Measurements from ENCODE around the gene PRADC1. TPM values are rescaled to one million over a fixed set of nuclear protein-coding genes. Genes with fewer than 3 reads are reported as not detected.

The PRADC1 gene
- total and polyA plus RNA-seq, 9 of the 15 experiments (the other 6 are each of a cell fraction or from before 2014, with no cell fraction given) = 7.3 to 47.4 (median 34.2) TPM

GRCh38 chr2:73233932-73234832 lies 1.1 kb upstream of the PRADC1 start, which contains the start of gene CCT7 (continued):
- TF ChIP-seq ESRRA (IDR thresholded peaks at IDR 0.05; ENCODE audit: borderline replicate concordance, low read depth) (peak; percentile 45; the same call in 1 of the 2 replicates), NFRKB (IDR thresholded peaks at IDR 0.05; ENCODE audit: low read depth) (peak; percentile 84), ZNF224 (CRISPR knock-in tag; IDR thresholded peaks at IDR 0.05) (no peak), HOMEZ (CRISPR knock-in tag; IDR thresholded peaks at IDR 0.05) (no peak), EWSR1 (IDR thresholded peaks at IDR 0.05; ENCODE audit: borderline replicate concordance, low read depth, partially characterized antibody) (no peak), DDX20 (tag; IDR thresholded peaks at IDR 0.05; ENCODE audit: low read depth) (no peak), NCOA6 (IDR thresholded peaks at IDR 0.05) (no peak), FOXA1 (IDR thresholded peaks at IDR 0.05; ENCODE audit: borderline replicate concordance) (no peak), BRD4 (IDR thresholded peaks at IDR 0.05) (peak; percentile 91), RBM14 (IDR thresholded peaks at IDR 0.05; ENCODE audit: borderline replicate concordance, insufficient read depth, low read depth, low read length) (peak; percentile 83; the same call in 1 of the 2 replicates), SMARCE1 (IDR thresholded peaks at IDR 0.05) (no peak), BRF1 (IDR thresholded peaks at IDR 0.05; ENCODE audit: borderline replicate concordance, extremely low read depth, insufficient read length) (no peak), HLTF (IDR thresholded peaks at IDR 0.05) (no peak; the same call in 1 of the 2 replicates), KDM1A (IDR thresholded peaks at IDR 0.05) (no peak)
- TF ChIP-seq, protein P1, sequence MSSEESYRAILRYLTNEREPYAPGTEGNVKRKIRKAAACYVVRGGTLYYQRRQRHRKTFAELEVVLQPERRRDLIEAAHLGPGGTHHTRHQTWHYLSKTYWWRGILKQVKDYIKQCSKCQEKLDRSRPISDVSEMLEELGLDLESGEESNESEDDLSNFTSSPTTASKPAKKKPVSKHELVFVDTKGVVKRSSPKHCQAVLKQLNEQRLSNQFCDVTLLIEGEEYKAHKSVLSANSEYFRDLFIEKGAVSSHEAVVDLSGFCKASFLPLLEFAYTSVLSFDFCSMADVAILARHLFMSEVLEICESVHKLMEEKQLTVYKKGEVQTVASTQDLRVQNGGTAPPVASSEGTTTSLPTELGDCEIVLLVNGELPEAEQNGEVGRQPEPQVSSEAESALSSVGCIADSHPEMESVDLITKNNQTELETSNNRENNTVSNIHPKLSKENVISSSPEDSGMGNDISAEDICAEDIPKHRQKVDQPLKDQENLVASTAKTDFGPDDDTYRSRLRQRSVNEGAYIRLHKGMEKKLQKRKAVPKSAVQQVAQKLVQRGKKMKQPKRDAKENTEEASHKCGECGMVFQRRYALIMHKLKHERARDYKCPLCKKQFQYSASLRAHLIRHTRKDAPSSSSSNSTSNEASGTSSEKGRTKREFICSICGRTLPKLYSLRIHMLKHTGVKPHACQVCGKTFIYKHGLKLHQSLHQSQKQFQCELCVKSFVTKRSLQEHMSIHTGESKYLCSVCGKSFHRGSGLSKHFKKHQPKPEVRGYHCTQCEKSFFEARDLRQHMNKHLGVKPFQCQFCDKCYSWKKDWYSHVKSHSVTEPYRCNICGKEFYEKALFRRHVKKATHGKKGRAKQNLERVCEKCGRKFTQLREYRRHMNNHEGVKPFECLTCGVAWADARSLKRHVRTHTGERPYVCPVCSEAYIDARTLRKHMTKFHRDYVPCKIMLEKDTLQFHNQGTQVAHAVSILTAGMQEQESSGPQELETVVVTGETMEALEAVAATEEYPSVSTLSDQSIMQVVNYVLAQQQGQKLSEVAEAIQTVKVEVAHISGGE (CRISPR knock-in tag; IDR thresholded peaks at IDR 0.05) = peak; percentile 90 to 99 (median 97)
- TF ChIP-seq, protein P2, sequence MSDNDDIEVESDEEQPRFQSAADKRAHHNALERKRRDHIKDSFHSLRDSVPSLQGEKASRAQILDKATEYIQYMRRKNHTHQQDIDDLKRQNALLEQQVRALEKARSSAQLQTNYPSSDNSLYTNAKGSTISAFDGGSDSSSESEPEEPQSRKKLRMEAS (CRISPR knock-in tag; IDR thresholded peaks at IDR 0.05) = no peak
- TF ChIP-seq, protein P3, sequence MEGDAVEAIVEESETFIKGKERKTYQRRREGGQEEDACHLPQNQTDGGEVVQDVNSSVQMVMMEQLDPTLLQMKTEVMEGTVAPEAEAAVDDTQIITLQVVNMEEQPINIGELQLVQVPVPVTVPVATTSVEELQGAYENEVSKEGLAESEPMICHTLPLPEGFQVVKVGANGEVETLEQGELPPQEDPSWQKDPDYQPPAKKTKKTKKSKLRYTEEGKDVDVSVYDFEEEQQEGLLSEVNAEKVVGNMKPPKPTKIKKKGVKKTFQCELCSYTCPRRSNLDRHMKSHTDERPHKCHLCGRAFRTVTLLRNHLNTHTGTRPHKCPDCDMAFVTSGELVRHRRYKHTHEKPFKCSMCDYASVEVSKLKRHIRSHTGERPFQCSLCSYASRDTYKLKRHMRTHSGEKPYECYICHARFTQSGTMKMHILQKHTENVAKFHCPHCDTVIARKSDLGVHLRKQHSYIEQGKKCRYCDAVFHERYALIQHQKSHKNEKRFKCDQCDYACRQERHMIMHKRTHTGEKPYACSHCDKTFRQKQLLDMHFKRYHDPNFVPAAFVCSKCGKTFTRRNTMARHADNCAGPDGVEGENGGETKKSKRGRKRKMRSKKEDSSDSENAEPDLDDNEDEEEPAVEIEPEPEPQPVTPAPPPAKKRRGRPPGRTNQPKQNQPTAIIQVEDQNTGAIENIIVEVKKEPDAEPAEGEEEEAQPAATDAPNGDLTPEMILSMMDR (IDR thresholded peaks at IDR 0.05 in 2 of 3, conservative IDR thresholded peaks at IDR 0.05 in 1 of 3; ENCODE audit: insufficient read depth in 2 of 3, low read depth in 1 of 3, low read length in 3 of 3) = no peak
- TF ChIP-seq, protein P4, sequence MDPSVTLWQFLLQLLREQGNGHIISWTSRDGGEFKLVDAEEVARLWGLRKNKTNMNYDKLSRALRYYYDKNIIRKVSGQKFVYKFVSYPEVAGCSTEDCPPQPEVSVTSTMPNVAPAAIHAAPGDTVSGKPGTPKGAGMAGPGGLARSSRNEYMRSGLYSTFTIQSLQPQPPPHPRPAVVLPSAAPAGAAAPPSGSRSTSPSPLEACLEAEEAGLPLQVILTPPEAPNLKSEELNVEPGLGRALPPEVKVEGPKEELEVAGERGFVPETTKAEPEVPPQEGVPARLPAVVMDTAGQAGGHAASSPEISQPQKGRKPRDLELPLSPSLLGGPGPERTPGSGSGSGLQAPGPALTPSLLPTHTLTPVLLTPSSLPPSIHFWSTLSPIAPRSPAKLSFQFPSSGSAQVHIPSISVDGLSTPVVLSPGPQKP (CRISPR knock-in tag; IDR thresholded peaks at IDR 0.05) = no peak

All from K562 (cell line).